GM19395 (cell line): Measurements from ENCODE around the gene MAST4.

Experiments used
- ATAC-seq: cut with Tn5 transposase; IDR thresholded peaks from one replicate; pipeline ENCODE4 v1.9.1; 2021; ENCODE audit warnings: mild to moderate bottlenecking, moderate library complexity; ENCODE audit not compliant: unreplicated experiment

The MAST4 gene

GRCh38 chr5:67030289-67031056 is 434.3 kb downstream of the MAST4 start:
- no peak for ATAC-seq

- no peak for ATAC-seq
Measured at GRCh38 chr5:67031057-67031443, 434.9 kb downstream of the MAST4 start.

GRCh38 chr5:67031692-67032091 is 435.5 kb downstream of the MAST4 start:
- no peak for ATAC-seq

GRCh38 chr5:67032921-67033664 is 436.9 kb downstream of the MAST4 start:
- ATAC-seq: no peak

GRCh38 chr5:67033880-67034651 is 437.9 kb downstream of the MAST4 start:
- no peak for ATAC-seq

GRCh38 chr5:67035098-67035740 is 439.0 kb downstream of the MAST4 start:
- no peak for ATAC-seq

- ATAC-seq: no peak
Measured at GRCh38 chr5:67037171-67037570, 441.0 kb downstream of the MAST4 start.

GRCh38 chr5:67038817-67039603 is 442.8 kb downstream of the MAST4 start:
- no peak for ATAC-seq

GRCh38 chr5:67042176-67043003 is 446.2 kb downstream of the MAST4 start:
- ATAC-seq: no peak

GRCh38 chr5:67043796-67044511 is 447.8 kb downstream of the MAST4 start:
- ATAC-seq: no peak

- ATAC-seq: no peak
Measured at GRCh38 chr5:67045816-67046740, 449.9 kb downstream of the MAST4 start.

- ATAC-seq: no peak
Measured at GRCh38 chr5:67047160-67047559, 451.0 kb downstream of the MAST4 start.

GRCh38 chr5:67047616-67048015 is 451.4 kb downstream of the MAST4 start:
- no peak for ATAC-seq

GRCh38 chr5:67050125-67050524 is 453.9 kb downstream of the MAST4 start:
- ATAC-seq: no peak

GRCh38 chr5:67050635-67051034 is 454.4 kb downstream of the MAST4 start:
- ATAC-seq: no peak

GRCh38 chr5:67051164-67051563 is 455.0 kb downstream of the MAST4 start:
- no peak for ATAC-seq

- no peak for ATAC-seq
Measured at GRCh38 chr5:67052034-67052433, 455.8 kb downstream of the MAST4 start.

GRCh38 chr5:67053229-67053628 is 457.0 kb downstream of the MAST4 start:
- no peak for ATAC-seq
